Natural killer cell treated with Interleukin-12 subunit alpha and Interleukin-12 subunit beta and Interleukin-15 and Interleukin-18, amount 100 ng/mL, for 72 hours (primary cell): ENCODE results near the gene KDM8. TPM values are rescaled to one million over a fixed set of nuclear protein-coding genes. Genes with fewer than 3 reads are reported as not detected.
A peak's percentile ranks its signal among the peaks of the same experiment; 100 is the strongest.

ENCODE experiments used
- ATAC-seq, 2 donors: fragments of 150-1000 bp; cut with Tn5 transposase in 1 of 2; sonication (Bioruptor Pico), chemical (Tn5 transposase) in 1 of 2; 2 replicates each; pipeline ENCODE4 v1.10.0; 2021
- DNase-seq: peaks from one replicate; pipeline ENCODE4 v3.0.0; 2022; ENCODE audit warnings: low spot score
- H3K27ac Mint-ChIP-seq, 2 donors: 1 replicate in 1 of 2; 2 replicates in 1 of 2; pipeline ENCODE4 v1.8.0; 2022; ENCODE audit warnings: mixed read lengths in 2 of 2, mild to moderate bottlenecking in 1 of 2, moderate library complexity in 1 of 2
- H3K27me3 Mint-ChIP-seq, 2 donors: 1 replicate in 1 of 2; 2 replicates in 1 of 2; pipeline ENCODE4 v1.8.0; 2022; ENCODE audit warnings: mixed read lengths in 2 of 2
- H3K36me3 Mint-ChIP-seq: one replicate; pipeline ENCODE4 v1.8.0; 2022; ENCODE audit warnings: mixed read lengths
- H3K4me1 Mint-ChIP-seq, 2 donors: 1 replicate in 1 of 2; 2 replicates in 1 of 2; pipeline ENCODE4 v1.8.0; 2022; ENCODE audit warnings: low read depth in 2 of 2, mixed read lengths in 2 of 2, mild to moderate bottlenecking in 1 of 2
- H3K4me3 Mint-ChIP-seq: one replicate; pipeline ENCODE4 v1.8.0; 2022; ENCODE audit warnings: mixed read lengths
- H3K9me3 Mint-ChIP-seq: 2 replicates; pipeline ENCODE4 v1.8.0; 2022; ENCODE audit warnings: mixed read lengths
- total RNA-seq, 2 donors: library from RNA; stranded (reverse); gene quantifications; one replicate each; pipeline ENCODE4 v1.2.3, GENCODE V29; 2022

Gene KDM8
- total RNA-seq, 2 donors from 2014 or later: 7.3 to 12.0 TPM

GRCh38 chr16:27224271-27224737 is 21.0 kb downstream of the KDM8 start:
- DNase-seq (no peak), ATAC-seq (no peak)
- H3K4me3 Mint-ChIP-seq: no peak overlapping the region
- no peaks in the 10 kb centered on the region for H3K27me3 Mint-ChIP-seq
- no peak overlapping the region for H3K27ac Mint-ChIP-seq
- H3K36me3 Mint-ChIP-seq: no peaks in the 10 kb centered on the region
- H3K4me1 Mint-ChIP-seq: peaks cover 10 to 20% of the 10 kb centered on the region in 2 donors
- H3K9me3 Mint-ChIP-seq: no peaks in the 10 kb centered on the region

DNA sequence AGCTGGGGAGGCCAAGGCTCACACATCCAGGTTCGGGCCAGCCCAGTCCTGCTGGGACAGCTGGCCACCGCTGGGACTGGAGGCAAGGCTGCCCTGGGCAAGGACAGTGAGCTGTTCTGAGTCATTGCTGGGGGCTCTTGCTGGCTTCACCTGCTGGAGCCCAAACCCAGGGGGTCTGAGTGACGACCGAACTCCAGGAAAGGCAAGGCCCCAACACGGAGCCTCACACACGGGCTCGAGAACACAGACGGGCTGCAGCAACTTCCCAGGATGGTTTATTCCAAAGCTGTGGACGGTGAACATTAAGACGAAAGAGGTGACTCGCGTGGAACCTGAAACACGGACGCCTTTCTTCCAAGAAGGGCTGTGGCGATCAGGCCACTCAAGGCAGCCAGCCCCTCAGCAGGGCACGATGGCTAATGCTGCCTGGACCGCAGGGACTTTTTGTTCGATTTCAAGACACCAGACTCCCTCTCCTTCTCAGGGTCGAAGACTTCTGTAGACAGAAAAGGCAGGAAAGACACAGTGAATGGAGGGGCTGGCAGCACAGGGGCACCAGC is 21.5 kb downstream of the KDM8 start:
- H3K27ac Mint-ChIP-seq: no peak overlapping the region

DNA sequence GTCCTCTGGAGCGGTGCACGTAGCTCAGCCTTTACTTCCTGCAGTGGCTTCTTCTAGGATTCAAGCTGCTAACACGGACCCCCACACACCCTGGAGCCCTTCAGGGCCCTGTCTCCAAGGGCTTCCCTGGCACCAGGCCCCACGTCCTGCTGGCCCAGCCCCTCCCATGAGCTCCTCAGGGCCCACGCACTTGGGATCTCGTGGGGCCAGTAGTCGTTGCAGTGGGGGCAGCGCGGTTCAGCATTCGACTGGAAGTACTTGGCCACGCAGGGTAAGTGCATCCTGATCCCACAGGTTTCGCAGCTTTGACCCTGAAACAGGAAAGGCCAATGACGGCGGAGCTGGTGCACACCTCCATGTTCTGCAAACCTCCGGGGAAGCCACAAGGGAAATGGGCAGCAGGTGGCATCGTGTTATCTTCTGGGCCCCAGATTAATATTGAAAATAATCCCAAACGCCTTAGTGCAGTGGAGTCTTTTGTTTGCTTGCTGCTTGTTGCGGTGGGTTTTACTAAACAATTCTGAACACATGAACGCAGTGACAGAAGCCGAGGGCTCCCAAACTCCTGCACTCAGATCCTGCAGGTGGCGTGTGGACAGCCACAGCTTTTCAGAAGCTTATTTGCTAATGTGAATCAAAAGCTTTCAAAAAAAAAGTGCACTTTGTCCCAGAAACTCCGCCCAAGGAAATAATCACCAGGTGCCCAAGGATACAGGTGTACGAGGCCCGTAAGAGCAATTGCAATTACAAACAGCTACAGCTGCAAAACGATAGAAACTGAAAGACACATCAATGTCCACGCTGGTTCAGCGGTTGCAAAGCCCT is 22.4 kb downstream of the KDM8 start:
- Mint-ChIP-seq H3K4me1 (peaks cover 14 to 25% of the 10 kb centered on the region in 2 donors), H3K36me3 (no peaks in the 10 kb centered on the region)

More for the DNA sequence above, 21.5 kb downstream of the KDM8 start:
- no peak for DNase-seq
- Mint-ChIP-seq H3K36me3 (no peaks in the 10 kb centered on the region), H3K4me3 (no peak overlapping the region), H3K4me1 (peaks cover 10 to 20% of the 10 kb centered on the region in 2 donors), H3K27me3 (no peaks in the 10 kb centered on the region), H3K9me3 (no peaks in the 10 kb centered on the region)
- ATAC-seq: no peak

GRCh38 chr16:27226476-27226875 is 23.1 kb downstream of the KDM8 start:
- H3K4me3 Mint-ChIP-seq: no peak overlapping the region
- H3K9me3 Mint-ChIP-seq: no peaks in the 10 kb centered on the region
- DNase-seq: peak; percentile 54
- H3K27me3 Mint-ChIP-seq: no peaks in the 10 kb centered on the region
- no peak for ATAC-seq
- no peak overlapping the region for H3K27ac Mint-ChIP-seq
- H3K4me1 Mint-ChIP-seq: peaks cover 19 to 30% of the 10 kb centered on the region in 2 donors
- H3K36me3 Mint-ChIP-seq: no peaks in the 10 kb centered on the region

More for the DNA sequence above, 22.4 kb downstream of the KDM8 start:
- DNase-seq: no peak
- no peaks in the 10 kb centered on the region for H3K27me3 Mint-ChIP-seq
- no peaks in the 10 kb centered on the region for H3K9me3 Mint-ChIP-seq
- no peak overlapping the region for H3K27ac Mint-ChIP-seq
- ATAC-seq: no peak
- no peak overlapping the region for H3K4me3 Mint-ChIP-seq

DNA sequence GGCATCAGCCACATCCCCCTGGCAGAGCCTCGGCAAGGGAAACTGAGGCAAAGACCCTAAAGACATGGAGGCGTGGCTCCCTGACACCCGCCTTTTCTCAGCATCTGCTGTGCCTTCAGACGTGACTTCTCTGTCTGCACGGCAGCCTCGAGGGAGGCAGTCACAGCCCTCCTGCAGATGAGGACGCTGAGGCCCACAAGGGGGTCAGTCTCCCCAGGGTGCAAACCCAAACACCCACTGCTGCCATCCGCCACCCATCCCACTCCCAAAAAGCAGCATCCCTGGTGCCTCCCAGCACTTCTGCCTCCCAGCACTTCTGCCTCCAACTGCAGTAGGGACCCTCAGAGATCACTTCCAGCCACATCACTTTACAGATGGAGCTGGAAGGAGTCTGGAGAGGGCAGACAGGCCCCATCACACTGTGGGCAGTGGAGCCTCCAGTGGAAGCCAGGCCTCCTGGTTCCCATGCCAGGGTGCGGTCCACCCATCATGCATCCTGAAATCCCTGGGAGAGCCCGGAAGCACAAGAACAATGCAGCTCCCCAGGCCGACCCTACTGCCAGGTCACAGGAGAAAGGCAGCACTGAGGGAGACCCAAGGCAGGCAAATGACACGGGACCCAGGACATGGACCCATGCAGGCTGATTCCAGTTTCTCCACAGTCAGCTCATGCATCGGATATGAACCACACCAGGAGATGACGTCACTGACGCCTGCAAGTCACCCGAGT is 23.8 kb downstream of the KDM8 start:
- peaks cover 25 to 36% of the 10 kb centered on the region in 2 donors for H3K4me1 Mint-ChIP-seq
- H3K36me3 Mint-ChIP-seq: no peaks in the 10 kb centered on the region
- H3K4me3 Mint-ChIP-seq: no peak overlapping the region
- no peak for ATAC-seq
- H3K9me3 Mint-ChIP-seq: no peaks in the 10 kb centered on the region
- H3K27ac Mint-ChIP-seq: no peak overlapping the region
- no peaks in the 10 kb centered on the region for H3K27me3 Mint-ChIP-seq
- DNase-seq: no peak

DNA sequence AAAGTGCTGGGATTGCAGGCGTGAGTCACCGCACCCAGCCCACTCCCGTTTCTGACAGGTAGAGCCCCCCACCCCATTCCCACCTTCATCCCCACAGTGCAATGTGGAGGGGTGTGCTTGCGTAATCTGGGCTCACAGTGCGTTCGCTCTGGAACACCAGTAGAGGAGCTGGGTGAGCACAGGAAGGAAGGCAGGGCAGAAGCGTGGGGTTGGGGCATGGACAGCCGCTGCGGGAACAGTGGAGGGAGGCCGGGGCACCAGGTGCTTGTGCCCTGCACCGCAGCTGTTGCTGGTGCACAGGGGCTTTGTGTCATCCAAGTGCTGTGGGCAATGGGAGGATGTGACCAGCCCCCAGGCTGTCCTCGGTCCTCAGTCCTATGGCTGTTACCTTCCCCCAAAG is 24.7 kb downstream of the KDM8 start:
- H3K9me3 Mint-ChIP-seq: no peaks in the 10 kb centered on the region
- no peaks in the 10 kb centered on the region for H3K27me3 Mint-ChIP-seq
- ATAC-seq: no peak
- DNase-seq: no peak
- no peak overlapping the region for H3K27ac Mint-ChIP-seq
- no peak overlapping the region for H3K4me3 Mint-ChIP-seq
- no peaks in the 10 kb centered on the region for H3K36me3 Mint-ChIP-seq
- peaks cover 32 to 40% of the 10 kb centered on the region in 2 donors for H3K4me1 Mint-ChIP-seq

DNA sequence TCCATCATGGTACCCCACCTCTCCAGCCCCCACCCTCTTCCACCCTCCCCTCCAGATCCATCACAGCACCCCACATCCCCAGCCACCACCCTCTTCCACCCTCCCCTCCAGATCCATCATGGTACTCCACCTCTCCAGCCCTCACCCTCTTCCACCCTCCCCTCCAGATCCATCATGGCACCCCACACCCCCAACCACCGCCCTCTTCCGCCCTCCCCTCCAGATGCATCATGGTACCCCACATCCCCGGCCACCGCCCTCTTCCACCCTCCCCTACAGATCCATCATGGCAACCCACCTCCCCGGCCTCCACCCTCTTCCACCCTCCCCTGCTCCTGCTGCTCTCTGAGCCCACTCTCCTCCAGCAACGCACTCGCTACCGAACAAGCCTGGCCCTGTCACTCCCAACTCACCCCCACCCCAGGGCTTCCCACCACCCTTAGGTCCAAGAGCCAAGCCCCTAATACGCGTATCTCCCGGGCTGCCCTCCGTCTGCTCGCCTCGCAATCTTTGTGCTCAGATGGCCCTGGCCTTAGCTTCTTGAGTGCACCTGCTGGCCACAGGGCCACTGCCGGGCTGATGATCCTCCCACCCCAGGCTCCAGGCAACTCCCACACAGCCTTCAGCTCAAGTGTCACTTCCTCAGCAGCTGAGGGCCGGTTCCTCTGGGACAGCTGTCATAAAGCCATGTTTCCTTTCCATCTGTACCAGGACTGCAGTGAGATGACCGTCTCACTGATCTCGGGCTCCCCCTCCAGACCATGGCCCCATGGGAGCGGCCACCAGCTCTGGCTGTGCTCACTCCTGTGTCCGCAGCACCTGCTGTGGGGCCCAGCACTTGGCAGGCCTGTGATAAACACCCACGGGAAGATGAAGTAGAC is 25.5 kb downstream of the KDM8 start:
- Mint-ChIP-seq H3K4me1 (peaks cover 32 to 39% of the 10 kb centered on the region in 2 donors), H3K36me3 (no peaks in the 10 kb centered on the region), H3K27me3 (no peaks in the 10 kb centered on the region), H3K9me3 (no peaks in the 10 kb centered on the region), H3K4me3 (no peak overlapping the region), H3K27ac (no peak overlapping the region)
- ATAC-seq (no peak), DNase-seq (no peak)

- H3K4me1 Mint-ChIP-seq: peaks cover 36 to 42% of the 10 kb centered on the region in 2 donors
- H3K9me3 Mint-ChIP-seq: no peaks in the 10 kb centered on the region
- H3K27ac Mint-ChIP-seq: peak overlapping the region in 1 of 2 donors; percentile 64
- ATAC-seq (no peak), DNase-seq (no peak)
- H3K4me3 Mint-ChIP-seq: no peak overlapping the region
- no peaks in the 10 kb centered on the region for H3K27me3 Mint-ChIP-seq
- no peaks in the 10 kb centered on the region for H3K36me3 Mint-ChIP-seq
These were observed 26.7 kb downstream of the KDM8 start for GRCh38 chr16:27229891-27230470.

DNA sequence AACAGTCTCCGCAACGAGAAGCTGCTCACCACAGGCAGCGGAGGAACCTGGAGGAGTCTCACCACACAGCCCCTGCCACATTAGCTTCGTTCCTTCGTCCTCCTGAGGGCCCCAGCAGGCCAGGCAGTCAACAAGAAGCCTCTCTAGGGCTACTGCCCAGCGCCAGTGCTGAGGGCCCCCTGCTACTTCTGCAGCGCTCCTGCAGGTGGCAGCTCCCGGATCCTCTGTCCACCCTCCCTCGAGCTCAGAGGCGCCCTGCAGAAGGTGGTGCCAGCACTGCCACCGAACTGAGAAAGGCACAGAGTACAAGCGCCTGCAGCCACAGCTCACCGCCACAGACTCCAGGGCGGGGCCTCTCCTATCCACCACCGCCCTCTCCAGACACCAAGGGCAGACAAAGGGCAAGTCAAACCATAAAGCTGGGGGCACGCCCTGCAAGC is 27.3 kb downstream of the KDM8 start:
- H3K4me3 Mint-ChIP-seq: peak overlapping the region; percentile 50
- peak; percentile 32 to 38 for ATAC-seq

GRCh38 chr16:27231692-27232060 is 28.4 kb downstream of the KDM8 start:
- DNase-seq (no peak), ATAC-seq (no peak)
- peak overlapping the region; percentile 55 to 78 for H3K27ac Mint-ChIP-seq
- H3K4me3 Mint-ChIP-seq: peak overlapping the region; percentile 74
- H3K27me3 Mint-ChIP-seq: no peaks in the 10 kb centered on the region
- peaks cover 38 to 47% of the 10 kb centered on the region in 2 donors for H3K4me1 Mint-ChIP-seq
- H3K9me3 Mint-ChIP-seq: no peaks in the 10 kb centered on the region
- H3K36me3 Mint-ChIP-seq: no peaks in the 10 kb centered on the region

More for the DNA sequence above, 27.3 kb downstream of the KDM8 start:
- no peak for DNase-seq
- no peaks in the 10 kb centered on the region for H3K9me3 Mint-ChIP-seq
- no peaks in the 10 kb centered on the region for H3K27me3 Mint-ChIP-seq
- H3K36me3 Mint-ChIP-seq: no peaks in the 10 kb centered on the region
- H3K27ac Mint-ChIP-seq: peak overlapping the region in 1 of 2 donors; percentile 64
- peaks cover 41 to 48% of the 10 kb centered on the region in 2 donors for H3K4me1 Mint-ChIP-seq

GRCh38 chr16:27232061-27232900 is 29.0 kb downstream of the KDM8 start:
- peak overlapping the region; percentile 74 for H3K4me3 Mint-ChIP-seq
- H3K27me3 Mint-ChIP-seq: no peaks in the 10 kb centered on the region
- H3K4me1 Mint-ChIP-seq: peaks cover 44 to 47% of the 10 kb centered on the region in 2 donors
- DNase-seq (no peak), ATAC-seq (no peak)
- H3K27ac Mint-ChIP-seq: peak overlapping the region; percentile 55 to 78
- no peaks in the 10 kb centered on the region for H3K36me3 Mint-ChIP-seq
- H3K9me3 Mint-ChIP-seq: no peaks in the 10 kb centered on the region

GRCh38 chr16:27232901-27233625 is 29.7 kb downstream of the KDM8 start:
- H3K36me3 Mint-ChIP-seq: no peaks in the 10 kb centered on the region
- H3K27ac Mint-ChIP-seq: peak overlapping the region; percentile 55 to 78
- no peak for ATAC-seq
- DNase-seq: no peak
- H3K27me3 Mint-ChIP-seq: no peaks in the 10 kb centered on the region
- no peaks in the 10 kb centered on the region for H3K9me3 Mint-ChIP-seq
- H3K4me1 Mint-ChIP-seq: peaks cover 52 to 55% of the 10 kb centered on the region in 2 donors
- no peak overlapping the region for H3K4me3 Mint-ChIP-seq
